ENCODE data around the gene POU6F2.
"Not testable (repeated sequence)": the region's sequence is repeated elsewhere in the genome, so short reads cannot be mapped to it uniquely, and the experiment has no call there.

POU6F2 gene

DNA sequence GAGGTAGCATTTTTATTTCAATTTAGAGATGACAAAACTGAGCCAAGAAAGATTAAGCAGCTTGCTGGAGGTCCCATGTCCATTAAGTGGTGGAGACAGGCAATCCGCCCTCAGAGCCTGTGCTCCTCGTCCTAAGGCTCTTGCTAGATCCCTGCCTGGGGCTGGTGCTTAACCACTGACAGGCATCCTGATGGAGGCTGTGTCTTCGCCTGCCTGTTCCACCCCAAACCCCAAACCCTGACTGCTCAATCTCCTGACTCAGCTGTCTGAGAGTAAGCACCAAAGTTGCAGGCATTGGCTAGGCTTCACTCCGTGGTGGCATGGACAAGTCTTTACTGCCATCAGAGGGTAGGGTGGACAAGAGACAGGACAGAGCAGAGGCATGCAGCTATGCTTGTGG, 209.4 kb downstream of the POU6F2 start:
- DNase-seq (ENCODE audit: low read depth) = no peak

DNA sequence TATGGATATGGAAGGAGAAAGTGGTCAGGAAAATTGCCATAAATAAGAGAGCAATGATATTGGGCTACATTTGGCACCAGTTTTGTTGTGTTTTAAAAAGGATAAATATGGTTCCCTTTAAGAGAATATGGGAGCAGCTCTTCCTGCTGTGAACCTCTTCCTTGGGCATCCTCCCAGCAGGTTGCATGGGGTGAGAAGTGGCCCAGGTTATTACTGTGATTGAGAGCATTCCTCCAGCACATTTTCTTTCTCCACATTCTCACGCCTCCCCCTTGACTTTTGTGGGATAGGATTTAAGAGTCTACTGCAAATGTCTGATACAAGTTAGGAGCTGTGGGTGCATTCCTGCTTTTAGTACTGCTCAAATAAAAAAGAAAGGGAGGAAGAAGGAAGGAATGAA, 214.8 kb downstream of the POU6F2 start:
- DNase-seq (ENCODE audit: low read depth) = no peak

DNA sequence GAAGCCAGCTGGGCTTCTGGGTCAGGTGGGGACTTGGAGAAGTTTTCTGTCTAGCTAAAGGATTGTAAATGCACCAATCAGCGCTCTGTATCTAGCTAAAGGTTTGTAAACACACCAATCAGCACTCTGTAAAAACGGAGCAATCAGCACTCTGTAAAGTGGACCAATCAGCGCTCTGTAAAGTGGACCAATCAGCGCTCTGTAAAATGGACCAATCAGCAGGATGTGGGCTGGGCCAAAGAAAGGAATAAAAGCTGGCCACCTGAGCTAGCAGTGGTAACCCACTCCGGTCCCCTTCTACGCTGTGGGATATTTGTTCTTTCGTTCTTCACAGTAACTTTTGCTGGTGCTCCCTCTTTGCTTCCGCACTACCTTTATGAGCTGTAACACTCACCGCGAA, 216.7 kb downstream of the POU6F2 start:
- DNase-seq (ENCODE audit: low read depth) = not testable (repeated sequence)

- no peak for DNase-seq (ENCODE audit: low read depth)
Observed at GRCh38 chr7:39195967-39196366, 218.3 kb downstream of the POU6F2 start.

DNA sequence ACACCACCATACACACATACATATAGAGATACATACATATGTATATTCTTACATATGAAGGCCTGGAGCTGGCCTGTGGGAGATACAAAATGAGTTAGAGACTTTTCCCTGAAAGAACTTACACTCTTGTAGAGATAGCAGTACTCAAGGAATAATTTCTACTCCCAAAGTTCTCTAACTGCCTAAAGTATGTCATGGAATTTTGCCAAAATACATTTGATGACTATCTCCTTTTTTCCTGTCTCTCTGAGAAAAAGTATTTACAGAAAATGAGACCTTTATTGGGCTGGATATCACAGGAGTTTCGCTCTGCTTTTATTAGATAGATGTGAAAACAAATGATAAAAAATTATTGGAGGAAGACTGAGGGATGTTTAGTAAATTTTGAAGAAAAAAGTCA, 220.1 kb downstream of the POU6F2 start:
- no peak for DNase-seq (ENCODE audit: low read depth)

- no peak for DNase-seq (ENCODE audit: low read depth)
Observed at GRCh38 chr7:39198556-39198955, 220.8 kb downstream of the POU6F2 start.

DNA sequence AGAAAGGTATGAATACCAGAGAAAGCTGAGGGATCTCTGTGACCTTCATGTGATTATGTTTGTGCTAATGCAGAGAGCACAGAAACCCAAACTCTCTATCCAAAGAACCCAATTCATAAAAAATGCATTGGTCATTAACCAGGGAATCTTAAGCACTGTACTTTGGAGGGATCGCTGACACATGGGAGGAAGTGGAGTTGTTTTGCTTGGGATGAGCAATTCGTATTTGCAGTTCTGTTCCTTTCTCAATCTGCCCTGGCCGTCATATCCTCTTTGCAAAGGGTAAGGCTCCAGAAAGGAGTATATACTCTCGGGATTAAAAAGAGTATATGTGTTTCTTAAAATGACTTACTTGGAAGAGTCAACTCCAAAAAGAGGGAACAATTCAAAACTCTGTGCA, 221.3 kb downstream of the POU6F2 start:
- DNase-seq (ENCODE audit: low read depth) = no peak

DNA sequence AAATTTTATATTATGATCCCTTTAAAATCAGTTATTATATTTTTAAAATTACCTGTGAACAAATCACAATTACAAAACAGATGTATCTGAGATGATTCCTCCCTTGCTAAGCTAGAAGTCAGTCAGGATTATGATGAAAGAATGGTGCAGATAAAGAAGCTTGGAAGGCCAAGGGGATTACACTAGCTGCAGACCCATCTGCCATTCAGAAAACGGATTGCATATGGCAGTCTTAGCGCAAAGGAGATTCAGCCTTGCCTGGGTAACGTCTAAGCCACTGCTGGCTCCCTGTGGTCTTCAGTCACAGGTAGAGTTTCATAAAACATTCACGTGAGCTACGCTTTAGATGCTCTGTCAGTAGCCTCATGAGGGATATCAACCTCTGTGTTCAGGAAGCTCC, 222.2 kb downstream of the POU6F2 start:
- DNase-seq (ENCODE audit: low read depth) = no peak

GRCh38 chr7:39202041-39202440, 224.3 kb downstream of the POU6F2 start:
- no peak for DNase-seq (ENCODE audit: low read depth)

GRCh38 chr7:39210362-39210761, 232.7 kb downstream of the POU6F2 start:
- no peak for DNase-seq (ENCODE audit: low read depth)

GRCh38 chr7:39211581-39211980, 233.9 kb downstream of the POU6F2 start:
- DNase-seq (ENCODE audit: low read depth) = no peak

- no peak for DNase-seq (ENCODE audit: low read depth)
Observed at GRCh38 chr7:39212876-39213275, 235.2 kb downstream of the POU6F2 start.

GRCh38 chr7:39217783-39218182, 240.1 kb downstream of the POU6F2 start:
- DNase-seq (ENCODE audit: low read depth) = no peak

- no peak for DNase-seq (ENCODE audit: low read depth)
Observed at GRCh38 chr7:39219869-39220268, 242.2 kb downstream of the POU6F2 start.

GRCh38 chr7:39221901-39222300, 244.2 kb downstream of the POU6F2 start:
- no peak for DNase-seq (ENCODE audit: low read depth)

GRCh38 chr7:39228946-39229345, 251.2 kb downstream of the POU6F2 start:
- no peak for DNase-seq (ENCODE audit: low read depth)

- no peak for DNase-seq (ENCODE audit: low read depth)
Observed at GRCh38 chr7:39233851-39234529, 256.3 kb downstream of the POU6F2 start.

- DNase-seq (ENCODE audit: low read depth) = no peak
Observed at GRCh38 chr7:39238234-39238869, 260.6 kb downstream of the POU6F2 start.

GRCh38 chr7:39240864-39241263, 263.2 kb downstream of the POU6F2 start:
- no peak for DNase-seq (ENCODE audit: low read depth)

- no peak for DNase-seq (ENCODE audit: low read depth)
Observed at GRCh38 chr7:39247576-39247975, 269.9 kb downstream of the POU6F2 start.

- DNase-seq (ENCODE audit: low read depth) = no peak
Observed at GRCh38 chr7:39248041-39248691, 270.5 kb downstream of the POU6F2 start.

DNA sequence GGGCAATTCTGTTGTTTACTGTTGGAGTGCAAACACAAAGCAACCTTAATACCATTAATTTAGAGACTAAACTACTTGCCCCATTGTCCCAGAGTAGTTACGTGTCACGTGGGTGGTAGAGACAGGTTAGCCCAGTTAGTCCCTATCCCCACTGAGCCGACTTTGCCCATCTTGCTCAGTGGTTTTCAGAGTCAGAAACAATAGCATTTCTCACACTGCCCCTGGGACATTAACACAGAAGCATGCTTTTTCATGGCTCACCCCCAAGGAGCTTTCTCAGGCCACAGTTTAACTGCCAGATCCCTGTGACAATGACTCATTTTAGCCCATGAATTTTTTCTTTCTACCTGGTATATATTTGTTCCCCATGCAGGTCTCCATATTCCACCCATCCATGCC, 271.0 kb downstream of the POU6F2 start:
- DNase-seq (ENCODE audit: low read depth) = no peak

- no peak for DNase-seq (ENCODE audit: low read depth)
Observed at GRCh38 chr7:39249635-39250152, 272.0 kb downstream of the POU6F2 start.
